SJCRH30 (cell line): ENCODE measurements around the gene IFNK. TPM values are rescaled to one million over a fixed set of nuclear protein-coding genes. Genes with fewer than 3 reads are reported as not detected.
A peak's percentile ranks its signal among the peaks of the same experiment; 100 is the strongest.

ENCODE experiments used
- DNase-seq, 2 experiments: peaks; one replicate each; pipeline ENCODE4 v3.0.0-alpha.2; 2015 to 2020
- H3K27ac ChIP-seq: fragments of 250-450 bp; sonication (Bioruptor Pico); 2 replicates; pipeline ENCODE4 v1.5.1; 2020; ENCODE audit warnings: mild to moderate bottlenecking, moderate library complexity
- H3K27me3 ChIP-seq: fragments of 250-450 bp; sonication (Bioruptor Pico); 2 replicates; pipeline ENCODE4 v1.5.1; 2020; ENCODE audit warnings: mild to moderate bottlenecking, moderate library complexity
- H3K36me3 ChIP-seq: fragments of 250-450 bp; sonication (Bioruptor Pico); 2 replicates; pipeline ENCODE4 v1.5.1; 2020; ENCODE audit warnings: mild to moderate bottlenecking, moderate library complexity
- H3K4me1 ChIP-seq: fragments of 250-450 bp; sonication (Bioruptor Pico); 2 replicates; pipeline ENCODE4 v1.5.1; 2020; ENCODE audit warnings: mild to moderate bottlenecking, moderate library complexity
- H3K4me3 ChIP-seq: fragments of 250-450 bp; sonication (Bioruptor Pico); 2 replicates; pipeline ENCODE4 v1.5.1; 2020; ENCODE audit warnings: mild to moderate bottlenecking, moderate library complexity
- H3K9me3 ChIP-seq: fragments of 250-450 bp; sonication (Bioruptor Pico); replicated peaks from 2 replicates; pipeline ENCODE4 v1.5.1; 2020; ENCODE audit warnings: mild to moderate bottlenecking, moderate library complexity
- total RNA-seq: library from RNA; depleted of rRNA; stranded (reverse); fragments of >200 nt; shearing (Covaris generic); gene quantifications from 2 replicates; pipeline ENCODE4 v1.2.3, GENCODE V29; 2014

Gene IFNK
- total RNA-seq, 1 experiment from 2014 or later = not detected

DNA sequence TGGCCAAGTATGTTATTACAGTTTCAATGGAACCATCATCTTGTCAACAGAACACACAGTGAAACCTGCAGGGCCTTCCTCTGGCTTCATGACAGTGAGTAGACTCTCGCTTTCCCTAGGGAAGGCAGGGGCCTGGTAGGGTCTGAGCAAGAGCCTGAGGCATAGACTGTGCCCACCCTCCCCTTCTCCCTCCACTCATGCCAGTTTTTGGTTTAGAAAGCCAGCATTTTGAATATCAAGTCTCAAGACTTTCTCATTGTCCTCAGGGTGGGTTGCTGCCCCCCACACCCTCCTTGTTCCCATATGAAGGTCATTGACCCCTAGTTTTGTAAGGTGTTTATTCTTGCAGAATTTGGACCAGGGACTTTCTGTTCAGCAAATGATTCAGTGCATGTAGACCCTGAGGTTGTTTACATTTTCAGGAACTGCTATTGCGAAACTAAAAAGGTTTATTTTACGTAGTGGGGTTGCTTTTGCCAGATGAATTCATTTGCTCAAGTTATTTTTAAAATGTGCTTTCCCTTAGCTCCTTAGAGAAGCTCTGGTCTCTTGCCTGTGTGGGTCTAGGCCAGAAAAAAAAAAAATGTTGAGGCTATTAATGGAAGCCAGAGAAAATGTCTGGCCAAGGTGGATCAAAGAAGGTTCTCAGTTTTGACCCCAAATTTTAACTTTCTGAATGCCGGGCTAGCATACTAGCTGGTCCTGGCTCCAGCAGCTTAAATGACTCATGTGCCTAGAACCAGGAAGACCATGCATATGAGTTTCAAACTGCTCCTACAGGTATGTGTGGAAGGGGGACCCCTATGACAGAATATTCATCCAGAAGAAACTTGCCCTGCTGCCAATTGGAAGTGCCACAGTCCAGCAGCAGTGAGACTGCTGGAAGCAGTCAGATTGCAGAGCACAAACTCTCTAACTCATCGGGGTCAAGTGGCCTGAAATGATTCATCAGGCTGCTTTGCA, 15.7 kb downstream of the IFNK start:
- Histone ChIP-seq H3K36me3 (no peaks in the 10 kb centered on the region), H3K27ac (no peak overlapping the region), H3K9me3 (no peaks in the 10 kb centered on the region), H3K27me3 (no peaks in the 10 kb centered on the region), H3K4me3 (no peak overlapping the region), H3K4me1 (no peaks in the 10 kb centered on the region)
- DNase-seq = no peak

GRCh38 chr9:27540502-27540901, 16.4 kb downstream of the IFNK start:
- no peak overlapping the region for H3K4me3 ChIP-seq
- no peaks in the 10 kb centered on the region for H3K4me1 ChIP-seq
- H3K27me3 ChIP-seq = no peaks in the 10 kb centered on the region
- no peak overlapping the region for H3K27ac ChIP-seq
- DNase-seq = no peak
- no peaks in the 10 kb centered on the region for H3K36me3 ChIP-seq
- no peaks in the 10 kb centered on the region for H3K9me3 ChIP-seq

DNA sequence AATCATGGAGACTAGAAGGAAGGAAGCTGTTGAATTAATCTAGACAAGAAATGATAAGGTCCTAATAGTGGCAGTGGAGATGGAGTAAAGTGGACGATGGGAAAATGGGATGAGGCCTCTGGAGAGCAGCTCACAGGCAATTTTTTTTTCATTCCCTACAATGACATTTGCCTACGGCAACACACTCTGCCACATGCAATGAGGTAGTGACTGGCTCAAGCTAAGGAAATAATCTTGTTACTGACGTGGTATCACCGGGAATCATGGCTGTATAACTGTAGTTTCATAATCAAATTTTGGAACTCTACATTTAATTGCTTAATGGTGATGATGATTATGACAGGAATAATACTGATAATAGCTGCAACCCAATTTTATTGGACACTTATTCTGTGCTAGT, 17.6 kb downstream of the IFNK start:
- no peak for DNase-seq
- no peaks in the 10 kb centered on the region for H3K4me1 ChIP-seq
- H3K36me3 ChIP-seq = no peaks in the 10 kb centered on the region
- no peak overlapping the region for H3K27ac ChIP-seq
- no peaks in the 10 kb centered on the region for H3K27me3 ChIP-seq
- no peaks in the 10 kb centered on the region for H3K9me3 ChIP-seq
- H3K4me3 ChIP-seq = no peak overlapping the region

- H3K27me3 ChIP-seq = no peaks in the 10 kb centered on the region
- no peaks in the 10 kb centered on the region for H3K9me3 ChIP-seq
- H3K4me1 ChIP-seq = no peaks in the 10 kb centered on the region
- H3K27ac ChIP-seq = no peak overlapping the region
- no peak for DNase-seq
- H3K4me3 ChIP-seq = no peak overlapping the region
- no peaks in the 10 kb centered on the region for H3K36me3 ChIP-seq
These were observed 18.4 kb downstream of the IFNK start for GRCh38 chr9:27542508-27542907.

DNA sequence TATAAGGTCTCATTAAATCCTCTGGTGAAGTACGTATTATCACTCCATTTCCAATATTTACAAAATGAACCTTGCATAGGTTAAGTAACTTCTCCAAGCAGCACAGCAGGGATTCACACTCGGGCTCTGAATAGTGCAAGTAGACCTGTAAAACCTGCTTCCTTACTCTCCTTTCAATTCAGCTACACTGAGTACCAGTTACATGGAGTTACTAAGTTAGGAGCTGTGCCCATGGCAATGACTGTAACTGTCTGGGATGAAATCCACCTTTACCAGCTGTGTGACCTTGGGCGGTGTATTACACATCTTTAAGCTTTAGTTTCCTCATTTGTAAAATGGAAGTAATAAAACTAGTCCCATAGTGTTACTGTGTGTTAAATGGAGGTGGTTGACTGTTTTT, 21.4 kb downstream of the IFNK start:
- Histone ChIP-seq H3K9me3 (no peaks in the 10 kb centered on the region), H3K4me1 (no peaks in the 10 kb centered on the region), H3K27ac (no peak overlapping the region), H3K36me3 (no peaks in the 10 kb centered on the region), H3K27me3 (no peaks in the 10 kb centered on the region), H3K4me3 (no peak overlapping the region)
- no peak for DNase-seq

GRCh38 chr9:27548055-27548741, 24.1 kb downstream of the IFNK start:
- Histone ChIP-seq H3K27me3 (no peaks in the 10 kb centered on the region), H3K4me3 (no peak overlapping the region), H3K27ac (no peak overlapping the region), H3K36me3 (0 out of 2 replicates have a peak, but pooled peaks cover 2% of the 10 kb centered on the region), H3K9me3 (no peaks in the 10 kb centered on the region), H3K4me1 (no peaks in the 10 kb centered on the region)
- peak in 1 of 2 experiments; percentile 38 for DNase-seq

- H3K4me3 ChIP-seq = no peak overlapping the region
These were observed 25.2 kb downstream of the IFNK start for GRCh38 chr9:27549196-27549755.

DNA sequence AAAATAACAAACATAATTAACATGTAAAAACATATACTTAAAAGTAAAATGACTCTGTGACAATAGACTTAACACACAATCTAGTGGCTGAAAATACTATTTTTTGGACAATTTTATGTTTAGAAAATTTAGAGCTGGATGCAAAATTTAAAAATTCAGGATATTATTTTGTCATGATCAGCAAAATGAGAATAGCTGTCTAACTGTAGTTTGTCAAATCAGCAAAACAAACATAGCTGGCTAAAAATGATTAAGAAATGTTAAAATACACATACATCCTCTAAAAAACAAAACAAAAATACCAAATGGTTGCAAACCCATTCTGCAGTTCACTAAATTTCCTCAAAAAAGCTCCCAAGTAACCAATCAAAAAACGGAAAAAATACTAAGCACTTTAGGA, 30.6 kb downstream of the IFNK start:
- Histone ChIP-seq H3K4me3 (no peak overlapping the region), H3K36me3 (0 out of 2 replicates have a peak, but pooled peaks cover 2% of the 10 kb centered on the region), H3K27ac (no peak overlapping the region), H3K4me1 (no peaks in the 10 kb centered on the region), H3K27me3 (no peaks in the 10 kb centered on the region), H3K9me3 (no peaks in the 10 kb centered on the region)
- DNase-seq = no peak

More at GRCh38 chr9:27549196-27549755, 25.2 kb downstream of the IFNK start:
- Histone ChIP-seq H3K9me3 (no peaks in the 10 kb centered on the region), H3K36me3 (0 out of 2 replicates have a peak, but pooled peaks cover 2% of the 10 kb centered on the region), H3K4me1 (no peaks in the 10 kb centered on the region), H3K27me3 (no peaks in the 10 kb centered on the region), H3K27ac (no peak overlapping the region)
- DNase-seq = no peak

DNA sequence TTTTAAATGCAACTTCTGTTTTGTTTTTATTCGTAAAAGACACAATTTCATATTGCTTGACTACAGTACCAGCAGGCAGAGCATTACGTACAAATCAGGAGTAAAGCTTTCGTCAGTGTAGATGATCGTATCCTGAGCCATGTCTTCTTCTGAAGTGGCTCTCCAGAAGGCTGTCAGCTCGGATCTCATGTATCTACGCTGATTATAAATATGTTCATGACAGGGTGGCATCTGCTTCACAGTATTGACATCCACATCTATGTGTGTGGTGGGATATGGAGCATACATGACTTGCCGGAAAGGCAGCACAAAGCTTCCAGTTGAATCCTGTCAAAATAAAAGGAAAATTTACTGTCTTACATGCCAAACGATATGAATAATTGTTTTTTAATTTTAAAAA, 32.4 kb downstream of the IFNK start:
- no peak overlapping the region for H3K4me3 ChIP-seq
- H3K4me1 ChIP-seq = no peaks in the 10 kb centered on the region
- H3K27me3 ChIP-seq = no peaks in the 10 kb centered on the region
- 0 out of 2 replicates have a peak, but pooled peaks cover 2% of the 10 kb centered on the region for H3K36me3 ChIP-seq
- H3K27ac ChIP-seq = no peak overlapping the region
- H3K9me3 ChIP-seq = no peaks in the 10 kb centered on the region
- DNase-seq = no peak

- no peak overlapping the region for H3K27ac ChIP-seq
- no peaks in the 10 kb centered on the region for H3K4me1 ChIP-seq
- no peak for DNase-seq
- no peaks in the 10 kb centered on the region for H3K36me3 ChIP-seq
- no peaks in the 10 kb centered on the region for H3K27me3 ChIP-seq
- no peak overlapping the region for H3K4me3 ChIP-seq
- H3K9me3 ChIP-seq = no peaks in the 10 kb centered on the region
These were observed 34.2 kb downstream of the IFNK start for GRCh38 chr9:27558307-27558706.

DNA sequence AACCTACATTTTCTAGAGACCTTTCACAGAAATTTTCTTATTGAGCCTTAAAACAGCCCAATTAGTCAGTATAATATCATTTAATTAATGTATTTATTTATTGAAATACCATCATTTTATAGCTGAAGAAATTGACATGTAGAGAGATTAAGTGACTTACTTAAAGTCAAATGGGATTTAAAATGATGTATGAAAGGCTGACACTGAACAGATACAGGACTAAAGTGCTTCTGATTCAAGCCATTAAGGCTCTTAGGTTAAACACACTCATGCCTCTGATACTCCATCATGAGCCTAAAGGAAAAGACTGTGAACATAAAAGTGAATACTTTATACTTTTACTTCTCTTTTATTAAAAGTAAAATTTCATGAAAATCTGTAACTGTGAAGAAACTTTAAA, 36.4 kb downstream of the IFNK start:
- Histone ChIP-seq H3K4me1 (no peaks in the 10 kb centered on the region), H3K27ac (no peak overlapping the region), H3K9me3 (no peaks in the 10 kb centered on the region), H3K36me3 (no peaks in the 10 kb centered on the region), H3K27me3 (no peaks in the 10 kb centered on the region), H3K4me3 (no peak overlapping the region)
- no peak for DNase-seq

- Histone ChIP-seq H3K36me3 (peaks cover 2% of the 10 kb centered on the region), H3K27ac (no peak overlapping the region), H3K4me3 (no peak overlapping the region), H3K4me1 (peaks cover under 1% of the 10 kb centered on the region; the same call in 1 of the 2 replicates), H3K9me3 (no peaks in the 10 kb centered on the region), H3K27me3 (no peaks in the 10 kb centered on the region)
- DNase-seq = no peak
These were observed 37.6 kb downstream of the IFNK start for GRCh38 chr9:27561685-27562084.

DNA sequence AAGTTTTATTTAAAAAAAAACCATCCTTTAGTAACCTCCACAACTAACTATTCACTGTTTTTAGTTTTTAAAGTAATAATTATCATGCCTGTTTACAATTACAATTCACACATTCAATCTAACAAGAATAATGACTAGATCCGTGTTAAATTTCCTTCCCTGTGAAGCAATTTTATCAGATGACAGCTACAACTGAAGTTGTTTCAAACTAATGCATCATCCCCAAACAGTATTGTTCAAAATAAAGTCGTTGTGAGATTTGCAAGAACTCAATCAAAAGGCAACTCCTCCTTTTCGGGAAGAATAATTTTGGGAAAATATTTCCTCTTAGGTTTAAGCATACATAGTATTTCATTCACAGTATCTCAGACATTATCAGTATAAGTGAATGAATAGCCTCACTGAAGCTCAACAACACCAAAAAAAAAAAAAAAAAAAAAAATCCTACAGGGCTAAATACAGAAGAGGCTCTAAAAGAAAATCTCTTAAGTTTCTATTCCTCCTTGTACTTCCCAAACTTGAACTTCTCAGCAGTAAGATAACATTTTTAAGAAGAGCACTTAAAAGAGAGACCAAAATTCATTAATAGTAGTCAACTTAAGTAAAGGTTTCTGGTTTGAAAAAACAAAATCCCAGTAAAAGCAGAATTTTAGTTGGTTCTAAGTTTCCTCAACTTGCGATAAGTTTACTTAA, 39.8 kb downstream of the IFNK start:
- Histone ChIP-seq H3K27me3 (no peaks in the 10 kb centered on the region), H3K27ac (no peak overlapping the region), H3K36me3 (peaks cover 2% of the 10 kb centered on the region), H3K4me1 (peaks cover 6% of the 10 kb centered on the region), H3K4me3 (no peak overlapping the region), H3K9me3 (no peaks in the 10 kb centered on the region)
- no peak for DNase-seq

DNA sequence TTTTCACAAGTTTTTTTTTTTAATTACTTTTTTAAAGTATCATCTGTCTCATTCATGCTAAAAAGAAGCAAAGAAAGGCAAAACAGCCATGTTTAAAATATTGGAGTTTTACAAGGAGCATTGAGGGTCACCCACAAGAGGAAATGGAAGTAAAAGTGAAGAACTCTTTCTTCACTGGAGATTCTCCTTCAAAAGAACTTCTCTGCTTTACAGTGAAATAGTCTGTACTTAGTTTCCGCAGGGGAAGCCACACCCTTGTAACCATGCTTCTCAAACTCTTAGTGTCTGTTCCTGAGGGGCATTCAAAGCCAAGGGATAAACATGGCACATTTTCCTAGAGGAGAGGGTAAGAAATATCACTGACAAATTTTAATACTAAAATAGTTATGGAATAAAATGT, 40.6 kb downstream of the IFNK start:
- Histone ChIP-seq H3K36me3 (peaks cover 2% of the 10 kb centered on the region), H3K27ac (no peak overlapping the region), H3K4me1 (peaks cover 6% of the 10 kb centered on the region), H3K27me3 (no peaks in the 10 kb centered on the region), H3K9me3 (no peaks in the 10 kb centered on the region), H3K4me3 (no peak overlapping the region)
- no peak for DNase-seq
